Measurements from ENCODE around the gene RAMP3.

Gene RAMP3

GRCh38 chr7:45125193-45125904 lies 32.2 kb upstream of the RAMP3 start:
- H3K36me3 ChIP-seq (ENCODE audit: insufficient read depth, low read length) = no peaks in the 10 kb centered on the region
- H3K9me2 ChIP-seq (replicated peaks; ENCODE audit: low read depth, low read length) = no peaks in the 10 kb centered on the region
- no peaks in the 10 kb centered on the region for H3F3A ChIP-seq (ENCODE audit: low read depth)
- H3K4me3 ChIP-seq (ENCODE audit: low read length, poor library complexity, severe bottlenecking) = no peak overlapping the region
- H4K20me1 ChIP-seq (ENCODE audit: insufficient read depth, low read length, poor library complexity, severe bottlenecking) = no peaks in the 10 kb centered on the region
- H2AFZ ChIP-seq (ENCODE audit: low read length) = no peak overlapping the region
- H3K4me1 ChIP-seq (ENCODE audit: insufficient read depth, low read length, poor library complexity, severe bottlenecking) = peaks cover 5% of the 10 kb centered on the region
- H3K4me2 ChIP-seq (ENCODE audit: low read depth, low read length, poor library complexity, severe bottlenecking) = no peak overlapping the region
- H3K79me2 ChIP-seq (ENCODE audit: insufficient read depth, low read length) = no peaks in the 10 kb centered on the region
- no peaks in the 10 kb centered on the region for H3K9me3 ChIP-seq (ENCODE audit: insufficient read depth, low read depth, low read length)
- no peak for TF ChIP-seq EZH2phosphoT487 (IDR thresholded peaks at IDR 0.05; ENCODE audit: borderline replicate concordance)
- TF ChIP-seq, protein P1, sequence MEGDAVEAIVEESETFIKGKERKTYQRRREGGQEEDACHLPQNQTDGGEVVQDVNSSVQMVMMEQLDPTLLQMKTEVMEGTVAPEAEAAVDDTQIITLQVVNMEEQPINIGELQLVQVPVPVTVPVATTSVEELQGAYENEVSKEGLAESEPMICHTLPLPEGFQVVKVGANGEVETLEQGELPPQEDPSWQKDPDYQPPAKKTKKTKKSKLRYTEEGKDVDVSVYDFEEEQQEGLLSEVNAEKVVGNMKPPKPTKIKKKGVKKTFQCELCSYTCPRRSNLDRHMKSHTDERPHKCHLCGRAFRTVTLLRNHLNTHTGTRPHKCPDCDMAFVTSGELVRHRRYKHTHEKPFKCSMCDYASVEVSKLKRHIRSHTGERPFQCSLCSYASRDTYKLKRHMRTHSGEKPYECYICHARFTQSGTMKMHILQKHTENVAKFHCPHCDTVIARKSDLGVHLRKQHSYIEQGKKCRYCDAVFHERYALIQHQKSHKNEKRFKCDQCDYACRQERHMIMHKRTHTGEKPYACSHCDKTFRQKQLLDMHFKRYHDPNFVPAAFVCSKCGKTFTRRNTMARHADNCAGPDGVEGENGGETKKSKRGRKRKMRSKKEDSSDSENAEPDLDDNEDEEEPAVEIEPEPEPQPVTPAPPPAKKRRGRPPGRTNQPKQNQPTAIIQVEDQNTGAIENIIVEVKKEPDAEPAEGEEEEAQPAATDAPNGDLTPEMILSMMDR (conservative IDR thresholded peaks at IDR 0.05; ENCODE audit: low read length) = no peak
- no peak overlapping the region for H3K9ac ChIP-seq (ENCODE audit: low read depth, low read length, poor library complexity, severe bottlenecking)
- no peaks in the 10 kb centered on the region for H3K27me3 ChIP-seq (ENCODE audit: insufficient read depth, low read length, poor library complexity, severe bottlenecking)

- Histone ChIP-seq H3K4me3 (ENCODE audit: low read length, poor library complexity, severe bottlenecking) (no peak overlapping the region), H3K9me3 (ENCODE audit: insufficient read depth, low read depth, low read length) (no peaks in the 10 kb centered on the region), H3K4me2 (ENCODE audit: low read depth, low read length, poor library complexity, severe bottlenecking) (no peak overlapping the region), H4K20me1 (ENCODE audit: insufficient read depth, low read length, poor library complexity, severe bottlenecking) (no peaks in the 10 kb centered on the region), H3K9ac (ENCODE audit: low read depth, low read length, poor library complexity, severe bottlenecking) (no peak overlapping the region), H3K9me2 (replicated peaks; ENCODE audit: low read depth, low read length) (no peaks in the 10 kb centered on the region), H3K36me3 (ENCODE audit: insufficient read depth, low read length) (no peaks in the 10 kb centered on the region), H3K27me3 (ENCODE audit: insufficient read depth, low read length, poor library complexity, severe bottlenecking) (no peaks in the 10 kb centered on the region), H3K79me2 (ENCODE audit: insufficient read depth, low read length) (no peaks in the 10 kb centered on the region), H2AFZ (ENCODE audit: low read length) (no peak overlapping the region), H3K4me1 (ENCODE audit: insufficient read depth, low read length, poor library complexity, severe bottlenecking) (peaks cover 5% of the 10 kb centered on the region), H3F3A (ENCODE audit: low read depth) (no peaks in the 10 kb centered on the region)
- TF ChIP-seq EZH2phosphoT487 (IDR thresholded peaks at IDR 0.05; ENCODE audit: borderline replicate concordance) = no peak
- TF ChIP-seq, protein P1 (conservative IDR thresholded peaks at IDR 0.05; ENCODE audit: low read length) = no peak
Measured at GRCh38 chr7:45126201-45126600, 31.4 kb upstream of the RAMP3 start.

DNA sequence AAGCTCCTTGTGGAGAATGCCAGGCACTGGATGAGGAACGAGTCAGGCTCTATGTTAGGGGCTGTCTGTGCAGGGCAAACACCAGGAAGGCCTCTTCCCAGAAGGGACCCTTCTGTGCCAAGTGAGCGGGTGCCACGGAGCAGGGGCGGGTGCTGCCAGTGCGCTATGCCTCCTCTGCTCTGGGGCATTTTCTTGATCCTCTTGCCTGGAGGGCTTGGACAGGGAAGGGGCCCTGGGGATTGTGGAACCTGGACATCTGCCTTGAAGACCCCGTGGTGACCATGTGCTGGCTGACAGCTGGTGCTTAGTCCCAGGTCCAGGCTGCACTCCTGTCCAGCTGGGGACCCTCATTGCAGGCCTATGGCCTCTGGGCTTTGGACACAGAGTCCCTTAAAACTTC lies 30.7 kb upstream of the RAMP3 start:
- H3K4me3 ChIP-seq (ENCODE audit: low read length, poor library complexity, severe bottlenecking) = no peak overlapping the region
- H3K4me2 ChIP-seq (ENCODE audit: low read depth, low read length, poor library complexity, severe bottlenecking) = no peak overlapping the region
- H4K20me1 ChIP-seq (ENCODE audit: insufficient read depth, low read length, poor library complexity, severe bottlenecking) = no peaks in the 10 kb centered on the region
- peaks cover 5% of the 10 kb centered on the region for H3K4me1 ChIP-seq (ENCODE audit: insufficient read depth, low read length, poor library complexity, severe bottlenecking)
- H3K9me2 ChIP-seq (replicated peaks; ENCODE audit: low read depth, low read length) = no peaks in the 10 kb centered on the region
- no peaks in the 10 kb centered on the region for H3K27me3 ChIP-seq (ENCODE audit: insufficient read depth, low read length, poor library complexity, severe bottlenecking)
- no peaks in the 10 kb centered on the region for H3F3A ChIP-seq (ENCODE audit: low read depth)
- H3K9ac ChIP-seq (ENCODE audit: low read depth, low read length, poor library complexity, severe bottlenecking) = no peak overlapping the region
- TF ChIP-seq, protein P1 (conservative IDR thresholded peaks at IDR 0.05; ENCODE audit: low read length) = no peak
- no peak for TF ChIP-seq EZH2phosphoT487 (IDR thresholded peaks at IDR 0.05; ENCODE audit: borderline replicate concordance)
- no peaks in the 10 kb centered on the region for H3K36me3 ChIP-seq (ENCODE audit: insufficient read depth, low read length)
- H3K9me3 ChIP-seq (ENCODE audit: insufficient read depth, low read depth, low read length) = no peaks in the 10 kb centered on the region
- no peak overlapping the region for H2AFZ ChIP-seq (ENCODE audit: low read length)
- H3K79me2 ChIP-seq (ENCODE audit: insufficient read depth, low read length) = no peaks in the 10 kb centered on the region

Data from Loucy (cell line).